ENCODE data around the gene PTCD2. TPM values are rescaled to one million over a fixed set of nuclear protein-coding genes. Genes with fewer than 3 reads are reported as not detected.

The PTCD2 gene
- 8.2 to 12.1 TPM (median 10.2 TPM) in 5 replicates for total RNA-seq (2022; extraction: Qiagen RNA extraction)

GRCh38 chr5:72319976-72320752 is at the start of gene PTCD2, which contains the start of gene MRPS27:
TSS of gene PTCD2 (plus strand) at chr5:72320373. CDS start at chr5:72320383, 10 bp downstream.
TSS of gene MRPS27 (minus strand) at chr5:72320240. CDS start at chr5:72320221, 19 bp downstream.

Other genes with a start within 250 kb of the PTCD2 start
- gene MAP1B, start 212.9 kb upstream of the PTCD2 start, total RNA-seq (2022; extraction: Qiagen RNA extraction), result 38.7 to 66.7 TPM (median 54.5 TPM) in 5 replicates
- 50.2 to 62.9 TPM (median 59.2 TPM) in 5 replicates for gene MRPS27, start 133 bp upstream of the PTCD2 start, total RNA-seq (2022; extraction: Qiagen RNA extraction)
- not detected in 5 replicates for gene ZNF366, start 187.0 kb downstream of the PTCD2 start, total RNA-seq (2022; extraction: Qiagen RNA extraction)

Measured in A549 treated with dexamethasone at 1 μM for 4 hours (cell line).